Osteoblast (primary cell): ENCODE measurements around the gene C4orf50. TPM values are rescaled to one million over a fixed set of nuclear protein-coding genes. Genes with fewer than 3 reads are reported as not detected.

ENCODE experiments used
- DNase-seq: peaks from one replicate; pipeline ENCODE4 v3.0.0; 2011; ENCODE audit warnings: low spot score, mixed read lengths; ENCODE audit not compliant: insufficient read length; ENCODE audit errors: missing footprints
- H2AFZ ChIP-seq: 2 replicates; pipeline ENCODE4 v1.6.0; 2011; ENCODE audit warnings: mild to moderate bottlenecking, low read length
- H3K27ac ChIP-seq: 2 replicates; pipeline ENCODE4 v1.5.1; 2011; ENCODE audit warnings: mild to moderate bottlenecking, low read depth, low read length, moderate library complexity
- H3K27me3 ChIP-seq: 2 replicates; pipeline ENCODE4 v1.6.0; 2012; ENCODE audit warnings: mild to moderate bottlenecking, control low read depth, inconsistent platforms, low read length, moderate library complexity; ENCODE audit not compliant: insufficient read depth
- H3K36me3 ChIP-seq: 2 replicates; pipeline ENCODE4 v1.5.1; 2011; ENCODE audit warnings: mild to moderate bottlenecking, low read length, control low read depth, moderate library complexity; ENCODE audit not compliant: insufficient read depth
- H3K4me1 ChIP-seq: 2 replicates; pipeline ENCODE4 v1.5.1; 2011; ENCODE audit warnings: mild to moderate bottlenecking, low read length, control low read depth, moderate library complexity; ENCODE audit not compliant: insufficient read depth
- H3K4me2 ChIP-seq: 2 replicates; pipeline ENCODE4 v1.6.0; 2011; ENCODE audit warnings: mild to moderate bottlenecking, low read length; ENCODE audit not compliant: insufficient read depth
- H3K4me3 ChIP-seq: fragments of 200-600 bp; sonication (generic); 3 replicates; pipeline ENCODE4 v1.5.1; 2012; ENCODE audit warnings: mild to moderate bottlenecking, low read length, inconsistent platforms; ENCODE audit not compliant: insufficient read depth
- H3K79me2 ChIP-seq: 2 replicates; pipeline ENCODE4 v1.6.0; 2012; ENCODE audit warnings: mild to moderate bottlenecking, low read length, control low read depth, inconsistent platforms; ENCODE audit not compliant: insufficient read depth
- H3K9me3 ChIP-seq: 2 replicates; pipeline ENCODE4 v1.5.1; 2011; ENCODE audit warnings: low read depth, low read length, control low read depth
- H4K20me1 ChIP-seq: 2 replicates; pipeline ENCODE4 v1.6.0; 2012; ENCODE audit warnings: mild to moderate bottlenecking, low read length, control low read depth; ENCODE audit not compliant: insufficient read depth
- CTCF ChIP-seq: IDR thresholded peaks from 2 replicates; pipeline ENCODE4 v1.5.1; 2011; ENCODE audit warnings: mild to moderate bottlenecking, low read depth, low read length, moderate library complexity; ENCODE audit errors: extremely low read depth
- total RNA-seq: library from RNA; depleted of rRNA; stranded (reverse); fragments of >200 nt; gene quantifications from 2 replicates; pipeline ENCODE4 v1.2.3, GENCODE V29; 2012

Gene C4orf50
- total RNA-seq, 1 donor: not detected

GRCh38 chr4:5932035-5932568 lies 86.1 kb downstream of the C4orf50 start:
- Histone ChIP-seq H3K27ac (no peak overlapping the region), H3K27me3 (peaks cover 2% of the 10 kb centered on the region), H4K20me1 (no peaks in the 10 kb centered on the region), H3K4me3 (no peak overlapping the region), H2AFZ (no peak overlapping the region), H3K9me3 (no peaks in the 10 kb centered on the region), H3K36me3 (no peaks in the 10 kb centered on the region), H3K79me2 (no peaks in the 10 kb centered on the region), H3K4me1 (no peaks in the 10 kb centered on the region), H3K4me2 (no peak overlapping the region)
- no peak for TF ChIP-seq CTCF
- DNase-seq: no peak

DNA sequence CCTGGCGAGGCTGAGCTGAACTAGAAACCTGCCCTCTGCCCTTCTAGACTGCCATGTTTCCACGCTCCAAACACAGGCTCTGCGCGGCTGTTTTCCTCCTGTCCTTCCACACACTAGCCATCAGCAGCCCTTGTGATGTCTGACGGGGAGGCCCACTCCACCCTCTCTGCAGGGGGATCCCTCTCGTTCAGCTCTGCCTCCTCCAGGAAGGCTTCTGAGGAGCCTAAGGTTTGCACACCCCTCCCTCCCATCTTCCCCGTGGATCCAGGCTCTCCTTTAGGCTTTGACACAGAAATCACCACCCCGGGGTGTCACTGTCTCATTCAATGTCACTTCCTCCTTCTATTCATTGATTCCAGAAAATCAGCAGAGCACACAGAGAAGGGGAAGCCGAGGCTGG lies 86.7 kb downstream of the C4orf50 start:
- H3K4me2 ChIP-seq: no peak overlapping the region
- no peak overlapping the region for H2AFZ ChIP-seq
- TF ChIP-seq CTCF: no peak
- DNase-seq: no peak
- H3K79me2 ChIP-seq: no peaks in the 10 kb centered on the region
- H3K27ac ChIP-seq: no peak overlapping the region
- H3K9me3 ChIP-seq: no peaks in the 10 kb centered on the region
- no peak overlapping the region for H3K4me3 ChIP-seq
- no peaks in the 10 kb centered on the region for H3K4me1 ChIP-seq
- peaks cover 3% of the 10 kb centered on the region for H3K27me3 ChIP-seq
- H4K20me1 ChIP-seq: no peaks in the 10 kb centered on the region
- no peaks in the 10 kb centered on the region for H3K36me3 ChIP-seq

- H3K4me1 ChIP-seq: no peaks in the 10 kb centered on the region
These were observed 87.4 kb downstream of the C4orf50 start for GRCh38 chr4:5930876-5931275.

DNA sequence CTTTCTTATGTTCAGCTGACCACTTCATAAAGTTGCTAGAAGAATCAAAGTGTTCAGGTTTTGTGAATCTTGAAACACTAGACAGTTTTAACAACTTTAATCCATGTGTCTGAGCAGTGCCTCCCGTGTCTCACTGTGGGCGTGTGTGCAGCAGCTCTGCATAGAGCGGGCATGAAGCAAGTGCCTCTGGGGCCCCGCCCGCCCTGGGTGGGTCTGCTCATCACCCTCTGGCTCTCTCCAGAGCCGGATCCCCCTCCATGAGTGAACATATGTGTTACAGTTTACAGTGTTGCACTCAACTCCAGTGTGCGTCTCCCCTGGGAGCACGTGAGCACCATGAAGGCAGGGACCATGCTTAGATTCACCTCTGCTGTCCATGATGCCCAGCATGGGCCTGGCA lies 87.8 kb downstream of the C4orf50 start:
- Histone ChIP-seq H2AFZ (no peak overlapping the region), H3K27me3 (peaks cover 3% of the 10 kb centered on the region), H3K4me2 (no peak overlapping the region), H3K4me3 (no peak overlapping the region), H3K36me3 (no peaks in the 10 kb centered on the region), H3K4me1 (no peaks in the 10 kb centered on the region), H3K9me3 (no peaks in the 10 kb centered on the region), H3K79me2 (no peaks in the 10 kb centered on the region), H3K27ac (no peak overlapping the region), H4K20me1 (no peaks in the 10 kb centered on the region)
- no peak for TF ChIP-seq CTCF
- no peak for DNase-seq

More at GRCh38 chr4:5930876-5931275, 87.4 kb downstream of the C4orf50 start:
- H3K36me3 ChIP-seq: no peaks in the 10 kb centered on the region
- H3K27ac ChIP-seq: no peak overlapping the region
- no peaks in the 10 kb centered on the region for H3K79me2 ChIP-seq
- H4K20me1 ChIP-seq: no peaks in the 10 kb centered on the region
- no peak overlapping the region for H2AFZ ChIP-seq
- H3K9me3 ChIP-seq: no peaks in the 10 kb centered on the region
- H3K27me3 ChIP-seq: peaks cover 3% of the 10 kb centered on the region
- H3K4me3 ChIP-seq: no peak overlapping the region
- TF ChIP-seq CTCF: no peak
- H3K4me2 ChIP-seq: no peak overlapping the region
- DNase-seq: no peak
